Measurements from ENCODE around the gene ERGIC1.

The ERGIC1 gene

GRCh38 chr5:172994405-172994804 lies 160.4 kb downstream of the ERGIC1 start:
- DNase-seq: no peak

- DNase-seq: no peak
Observed at GRCh38 chr5:172999372-172999973, 165.4 kb downstream of the ERGIC1 start.

GRCh38 chr5:172999974-173000373 lies 165.9 kb downstream of the ERGIC1 start:
- DNase-seq: no peak

GRCh38 chr5:173001229-173001841 lies 167.3 kb downstream of the ERGIC1 start:
- DNase-seq: no peak
